Gastrocnemius medialis (tissue), 4 donors: ENCODE results near the gene SLC25A3. TPM values are rescaled to one million over a fixed set of nuclear protein-coding genes. Genes with fewer than 3 reads are reported as not detected.

Source experiments
- ATAC-seq, 2 donors: fragments of 150-250 bp; one replicate each; pipeline ENCODE4 v1.9.1; 2016
- DNase-seq, 2 donors: peaks; one replicate each; pipeline ENCODE4 v3.0.0-alpha.2; 2019
- H3K27ac ChIP-seq, 4 donors: fragments of 200-600 bp; sonication (generic); 1 replicate in 1 of 4; 2 replicates in 3 of 4; pipeline ENCODE4 v1.5.1; 2016 to 2018; ENCODE audit warnings: mild to moderate bottlenecking in 2 of 4, moderate library complexity in 1 of 4
- H3K27me3 ChIP-seq, 3 donors: fragments of 200-600 bp; sonication (generic) in 2 of 3; 1 replicate in 1 of 3; 2 replicates in 2 of 3; pipeline versions ENCODE4 v1.5.1 to v1.6.0; 2016 to 2019; ENCODE audit warnings: mild to moderate bottlenecking in 1 of 3, moderate library complexity in 1 of 3
- H3K36me3 ChIP-seq, 2 donors: fragments of 200-600 bp; sonication (generic) in 1 of 2; one replicate each; pipeline ENCODE4 v1.5.1; 2017 to 2018
- H3K4me1 ChIP-seq, 2 donors: fragments of 200-600 bp; sonication (generic) in 1 of 2; one replicate each; pipeline ENCODE4 v1.5.1; 2016 to 2017; ENCODE audit warnings: mild to moderate bottlenecking in 2 of 2
- H3K4me3 ChIP-seq, 4 donors: fragments of 200-600 bp; sonication (generic) in 3 of 4; 1 replicate in 1 of 4; 2 replicates in 3 of 4; pipeline ENCODE4 v1.5.1; 2016 to 2019; ENCODE audit warnings: mild to moderate bottlenecking in 2 of 4
- H3K9me3 ChIP-seq, 3 donors: fragments of 200-600 bp; sonication (generic) in 2 of 3; 1 replicate in 1 of 3; 2 replicates in 2 of 3; pipeline ENCODE4 v1.5.1; 2016 to 2019
- CTCF ChIP-seq, 5 experiments: fragments of 450-650 bp in 3 of 5; fragments of 200-600 bp in 2 of 5; sonication (generic) in 2 of 5; IDR thresholded peaks in 4 of 5; conservative IDR thresholded peaks in 1 of 5; 1 replicate in 4 of 5; 2 replicates in 1 of 5; pipeline ENCODE4 v1.5.1; 2016 to 2019; ENCODE audit warnings: antibody characterized with exemption in 5 of 5, mild to moderate bottlenecking in 3 of 5, moderate library complexity in 3 of 5
- POLR2A ChIP-seq, 2 donors: fragments of 450-650 bp; IDR thresholded peaks; one replicate each; pipeline ENCODE4 v1.6.1; 2017; ENCODE audit warnings: antibody characterized with exemption in 2 of 2, mild to moderate bottlenecking in 2 of 2, moderate library complexity in 2 of 2
- in situ Hi-C, 4 donors: fragments of 200-750 bp; cut with MboI; loops; one replicate each; pipeline versions ENCODE4 v1.15.0 to v1.8.0; 2017; ENCODE audit warnings: low sequenced_read_pairs in 4 of 4
- intact Hi-C: fragments of 100-400 bp; cut with DNase I; formaldehyde crosslinking; loops from one replicate; pipeline ENCODE4 v1.15.1; 2023; ENCODE audit warnings: low total_unique reads
- total RNA-seq, 4 donors: library from RNA; depleted of rRNA; stranded (reverse); fragments of >200 nt; gene quantifications; one replicate each; pipeline versions ENCODE4 v1.1.0 to v1.2.3, GENCODE V29; 2016

SLC25A3 gene
- total RNA-seq, result 1,000 to 10,000 TPM in 2 of 4 donors, 100 to 1,000 TPM in 2; 870 to 1,994 (median 1,275) TPM

- DNase-seq (peak; percentile 95 to 98), ATAC-seq (peak; percentile 92 to 95)
- no peaks in the 10 kb centered on the region for H3K27me3 ChIP-seq
- H3K36me3 ChIP-seq, result peaks cover 0 to 20% of the 10 kb centered on the region in 2 donors
- peak within 1 kb of the TSS; percentile 94 to 100 (median 96) for H3K27ac ChIP-seq
- in situ Hi-C loops (loop anchor here in 1 of 4 donors (10.0 kb wide), 1 partner anchor 79 kb away; the partner anchor contains the start of gene TMPO), intact Hi-C loops (loop anchor here (1.0 to 5.0 kb wide), 3 partner anchors 52 to 91 kb away; partner anchors contain the start of genes APAF1 and TMPO)
- TF ChIP-seq POLR2A (IDR thresholded peaks at IDR 0.05) (peak; percentile 98), CTCF (IDR thresholded peaks at IDR 0.05 in 4 of 5, conservative IDR thresholded peaks at IDR 0.05 in 1 of 5) (no peak)
- peaks cover 24 to 32% of the 10 kb centered on the region in 2 donors for H3K4me1 ChIP-seq
- H3K9me3 ChIP-seq, result no peaks in the 10 kb centered on the region
- H3K4me3 ChIP-seq, result peak within 1 kb of the TSS; percentile 82 to 96 (median 88)
These were observed at the start of gene SLC25A3 for GRCh38 chr12:98593351-98594049. Gene SLC25A3, plus strand, starts transcription at chr12:98593686. Its CDS starts 293 bp downstream, at chr12:98593979.

- H3K36me3 ChIP-seq, result peaks cover 0 to 20% of the 10 kb centered on the region in 2 donors
- intact Hi-C loops, result no loop called here
These were observed 49.8 kb upstream of the SLC25A3 start for GRCh38 chr12:98543701-98544100.

GRCh38 chr12:98544751-98545150 is 48.7 kb upstream of the SLC25A3 start:
- no peak for DNase-seq
- in situ Hi-C loops (no loop called here), intact Hi-C loops (no loop called here)

More at GRCh38 chr12:98543701-98544100, 49.8 kb upstream of the SLC25A3 start:
- no peak for ATAC-seq
- Histone ChIP-seq H3K4me3 (no peak overlapping the region), H3K9me3 (no peaks in the 10 kb centered on the region), H3K27me3 (no peaks in the 10 kb centered on the region), H3K27ac (no peak overlapping the region), H3K4me1 (no peaks in the 10 kb centered on the region)
- TF ChIP-seq POLR2A (IDR thresholded peaks at IDR 0.05), result no peak
- no peak for TF ChIP-seq CTCF (IDR thresholded peaks at IDR 0.05 in 4 of 5, conservative IDR thresholded peaks at IDR 0.05 in 1 of 5)
- in situ Hi-C loops, result no loop called here
- DNase-seq, result no peak

GRCh38 chr12:98549371-98550110 is 43.9 kb upstream of the SLC25A3 start:
- Histone ChIP-seq H3K27me3 (no peaks in the 10 kb centered on the region), H3K36me3 (peaks cover 0 to 31% of the 10 kb centered on the region in 2 donors), H3K27ac (no peak overlapping the region), H3K4me1 (no peaks in the 10 kb centered on the region), H3K9me3 (no peaks in the 10 kb centered on the region), H3K4me3 (no peak overlapping the region)
- intact Hi-C loops (no loop called here), in situ Hi-C loops (loop anchor here in 2 of 4 donors (25.0 kb wide), 2 partner anchors 113 to 438 kb away; no protein-coding TSS in a partner anchor)
- ATAC-seq (no peak), DNase-seq (no peak)
- no peak for TF ChIP-seq CTCF (IDR thresholded peaks at IDR 0.05 in 4 of 5, conservative IDR thresholded peaks at IDR 0.05 in 1 of 5)

More at GRCh38 chr12:98544751-98545150, 48.7 kb upstream of the SLC25A3 start:
- H3K9me3 ChIP-seq, result no peaks in the 10 kb centered on the region
- H3K4me1 ChIP-seq, result no peaks in the 10 kb centered on the region
- no peak for TF ChIP-seq CTCF (IDR thresholded peaks at IDR 0.05 in 4 of 5, conservative IDR thresholded peaks at IDR 0.05 in 1 of 5)
- TF ChIP-seq POLR2A (IDR thresholded peaks at IDR 0.05), result no peak
- H3K36me3 ChIP-seq, result peaks cover 0 to 20% of the 10 kb centered on the region in 2 donors
- H3K4me3 ChIP-seq, result no peak overlapping the region
- no peaks in the 10 kb centered on the region for H3K27me3 ChIP-seq
- no peak for ATAC-seq
- H3K27ac ChIP-seq, result no peak overlapping the region
